C4-2B (cell line): ENCODE data around the gene SNRK.
A peak's percentile ranks its signal among the peaks of the same experiment; 100 is the strongest.

ENCODE experiments used
- H3K27ac ChIP-seq: fragments of 450-650 bp; 2 replicates; pipeline ENCODE4 v1.5.1; 2017
- ZFX ChIP-seq: fragments of 450-650 bp; IDR thresholded peaks from 2 replicates; pipeline ENCODE4 v1.6.1; 2017
- TF ChIP-seq, protein P1 (sequence below): fragments of 450-650 bp; conservative IDR thresholded peaks from 2 replicates; pipeline ENCODE4 v1.5.1; 2017; ENCODE audit warnings: mild to moderate bottlenecking

The SNRK gene

GRCh38 chr3:43371494-43371893, 85.2 kb downstream of the SNRK start:
- no peak for TF ChIP-seq ZFX
- TF ChIP-seq, protein P1, sequence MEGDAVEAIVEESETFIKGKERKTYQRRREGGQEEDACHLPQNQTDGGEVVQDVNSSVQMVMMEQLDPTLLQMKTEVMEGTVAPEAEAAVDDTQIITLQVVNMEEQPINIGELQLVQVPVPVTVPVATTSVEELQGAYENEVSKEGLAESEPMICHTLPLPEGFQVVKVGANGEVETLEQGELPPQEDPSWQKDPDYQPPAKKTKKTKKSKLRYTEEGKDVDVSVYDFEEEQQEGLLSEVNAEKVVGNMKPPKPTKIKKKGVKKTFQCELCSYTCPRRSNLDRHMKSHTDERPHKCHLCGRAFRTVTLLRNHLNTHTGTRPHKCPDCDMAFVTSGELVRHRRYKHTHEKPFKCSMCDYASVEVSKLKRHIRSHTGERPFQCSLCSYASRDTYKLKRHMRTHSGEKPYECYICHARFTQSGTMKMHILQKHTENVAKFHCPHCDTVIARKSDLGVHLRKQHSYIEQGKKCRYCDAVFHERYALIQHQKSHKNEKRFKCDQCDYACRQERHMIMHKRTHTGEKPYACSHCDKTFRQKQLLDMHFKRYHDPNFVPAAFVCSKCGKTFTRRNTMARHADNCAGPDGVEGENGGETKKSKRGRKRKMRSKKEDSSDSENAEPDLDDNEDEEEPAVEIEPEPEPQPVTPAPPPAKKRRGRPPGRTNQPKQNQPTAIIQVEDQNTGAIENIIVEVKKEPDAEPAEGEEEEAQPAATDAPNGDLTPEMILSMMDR = no peak
- H3K27ac ChIP-seq = no peak overlapping the region

DNA sequence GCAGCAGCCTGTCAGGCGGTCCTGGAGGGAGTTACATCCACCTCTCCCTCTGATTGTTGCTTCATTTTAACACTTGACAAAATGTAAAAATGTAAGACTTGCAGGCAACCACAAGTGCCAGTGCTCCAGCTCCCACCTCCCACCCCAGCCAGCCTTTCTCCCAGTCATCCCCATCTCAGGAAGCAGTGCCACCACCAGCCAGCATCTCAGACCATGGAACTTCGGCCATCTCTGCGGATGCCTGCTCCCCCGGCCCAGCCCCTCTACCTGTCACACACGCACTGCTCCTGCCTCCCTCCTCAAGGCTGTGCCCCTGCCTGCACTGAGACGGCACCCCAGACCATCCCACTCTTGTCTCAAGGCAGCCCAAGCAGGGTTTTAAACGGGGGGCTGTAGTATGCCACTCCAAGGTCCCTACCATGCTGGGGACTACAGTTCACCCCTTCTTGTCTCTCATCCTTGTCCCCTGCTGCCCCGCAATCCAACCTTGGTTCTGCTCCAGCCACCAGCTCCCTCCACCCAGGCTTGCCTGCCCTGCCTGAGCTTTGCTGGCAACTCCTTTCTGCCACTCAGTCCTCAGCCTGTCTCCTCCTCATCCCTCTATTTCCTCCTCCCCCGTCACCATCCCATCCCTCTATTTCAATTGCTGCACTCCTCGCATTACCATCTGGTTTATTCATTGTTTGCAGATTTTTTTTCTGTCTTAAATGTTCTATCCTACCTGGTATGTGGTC, 85.8 kb downstream of the SNRK start:
- TF ChIP-seq, protein P1 = no peak
- TF ChIP-seq ZFX = no peak

GRCh38 chr3:43372809-43373559, 86.6 kb downstream of the SNRK start:
- no peak overlapping the region for H3K27ac ChIP-seq
- TF ChIP-seq, protein P1 = no peak
- no peak for TF ChIP-seq ZFX

More for the DNA sequence above, 85.8 kb downstream of the SNRK start:
- H3K27ac ChIP-seq = no peak overlapping the region

DNA sequence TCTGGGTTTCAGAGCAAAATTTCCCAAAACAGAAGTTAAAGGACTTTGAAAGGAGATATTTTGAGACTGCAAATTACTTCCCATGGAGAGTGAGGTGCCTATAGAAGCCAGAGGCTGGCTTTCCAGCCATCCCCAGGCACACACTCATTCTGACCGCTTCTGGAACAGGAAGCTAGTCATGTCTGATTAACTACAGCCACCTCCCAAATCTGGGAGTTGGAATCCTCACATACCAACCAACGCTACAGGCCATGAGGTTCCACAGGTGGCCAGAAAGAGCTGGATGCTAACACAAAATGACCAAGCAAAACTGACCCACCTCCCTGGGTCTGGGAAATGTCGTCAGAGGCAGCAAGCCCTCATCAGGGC, 87.2 kb downstream of the SNRK start:
- H3K27ac ChIP-seq = no peak overlapping the region
- TF ChIP-seq, protein P1 = no peak
- no peak for TF ChIP-seq ZFX

- TF ChIP-seq, protein P1 = peak; percentile 79
- no peak for TF ChIP-seq ZFX
- H3K27ac ChIP-seq = no peak overlapping the region
Measured at GRCh38 chr3:43378066-43378935, 92.0 kb downstream of the SNRK start.

DNA sequence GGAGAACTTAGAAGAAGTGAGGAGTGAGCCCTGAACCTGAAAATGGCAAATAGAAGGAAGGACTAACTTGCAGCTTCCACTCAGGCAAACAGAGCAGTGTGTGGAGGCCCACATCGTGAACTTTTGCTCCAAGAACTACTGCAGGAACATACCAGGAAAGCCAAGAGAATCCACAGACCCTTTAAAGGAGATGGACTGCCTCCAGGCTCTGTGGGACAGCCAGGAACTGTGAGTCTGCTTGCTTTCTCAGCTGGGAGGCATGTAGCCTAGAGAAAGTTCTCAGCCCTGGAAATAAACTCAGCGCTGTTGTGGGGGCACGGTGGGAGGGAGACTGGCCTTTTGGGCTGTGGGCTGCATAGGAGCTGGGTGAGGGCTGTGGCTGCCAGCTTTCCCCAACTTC, 93.0 kb downstream of the SNRK start:
- no peak overlapping the region for H3K27ac ChIP-seq
- TF ChIP-seq ZFX = no peak
- TF ChIP-seq, protein P1 = no peak
